Measurements from ENCODE around the gene CCDC157.
"Not testable (repeated sequence)": the region's sequence is repeated elsewhere in the genome, so short reads cannot be mapped to it uniquely, and the experiment has no call there.

CCDC157 gene

DNA sequence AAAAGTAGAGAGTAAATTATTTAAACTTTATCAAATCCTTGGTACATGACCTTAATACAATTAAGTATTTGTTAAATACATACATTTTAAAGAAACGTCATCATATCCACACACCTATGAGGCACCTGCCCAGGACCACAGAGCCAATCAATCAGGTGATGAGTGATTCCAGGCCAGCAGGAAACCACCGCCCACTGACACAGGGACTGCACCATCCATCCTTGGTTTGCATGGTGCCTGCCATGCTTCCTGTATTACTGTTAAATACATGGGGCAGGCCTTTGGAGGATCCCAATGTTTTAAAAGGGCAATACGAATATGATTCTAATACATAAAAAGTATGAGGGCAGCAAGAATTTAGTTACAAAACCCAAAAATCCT lies 23.1 kb upstream of the CCDC157 start:
- TF ChIP-seq, protein P1, sequence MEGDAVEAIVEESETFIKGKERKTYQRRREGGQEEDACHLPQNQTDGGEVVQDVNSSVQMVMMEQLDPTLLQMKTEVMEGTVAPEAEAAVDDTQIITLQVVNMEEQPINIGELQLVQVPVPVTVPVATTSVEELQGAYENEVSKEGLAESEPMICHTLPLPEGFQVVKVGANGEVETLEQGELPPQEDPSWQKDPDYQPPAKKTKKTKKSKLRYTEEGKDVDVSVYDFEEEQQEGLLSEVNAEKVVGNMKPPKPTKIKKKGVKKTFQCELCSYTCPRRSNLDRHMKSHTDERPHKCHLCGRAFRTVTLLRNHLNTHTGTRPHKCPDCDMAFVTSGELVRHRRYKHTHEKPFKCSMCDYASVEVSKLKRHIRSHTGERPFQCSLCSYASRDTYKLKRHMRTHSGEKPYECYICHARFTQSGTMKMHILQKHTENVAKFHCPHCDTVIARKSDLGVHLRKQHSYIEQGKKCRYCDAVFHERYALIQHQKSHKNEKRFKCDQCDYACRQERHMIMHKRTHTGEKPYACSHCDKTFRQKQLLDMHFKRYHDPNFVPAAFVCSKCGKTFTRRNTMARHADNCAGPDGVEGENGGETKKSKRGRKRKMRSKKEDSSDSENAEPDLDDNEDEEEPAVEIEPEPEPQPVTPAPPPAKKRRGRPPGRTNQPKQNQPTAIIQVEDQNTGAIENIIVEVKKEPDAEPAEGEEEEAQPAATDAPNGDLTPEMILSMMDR (conservative IDR thresholded peaks at IDR 0.05; ENCODE audit: low read depth, low read length), result no peak
- no peak overlapping the region for H3K4me3 ChIP-seq (ENCODE audit: low read length)
- no peak for DNase-seq (ENCODE audit: low read depth)

DNA sequence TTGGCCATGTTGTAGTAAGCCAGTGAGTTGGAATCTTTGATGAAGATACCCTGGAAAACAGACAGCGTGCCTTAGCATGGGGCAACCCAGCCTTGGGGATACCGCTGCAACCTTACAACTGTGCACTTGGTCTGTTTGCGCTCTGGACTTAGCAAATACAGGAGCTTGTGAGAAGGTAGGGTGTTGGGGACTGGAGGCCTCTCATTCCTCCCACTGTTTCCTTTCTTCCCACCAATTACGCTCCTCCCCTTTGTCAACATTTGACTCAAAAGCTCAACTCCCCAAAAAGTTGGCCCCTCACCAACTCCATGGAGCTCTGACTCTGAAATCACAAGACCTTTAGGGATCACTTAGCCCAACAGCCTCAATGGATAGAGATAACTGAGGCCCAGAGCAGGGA lies 22.2 kb upstream of the CCDC157 start:
- no peak for DNase-seq (ENCODE audit: low read depth)
- no peak overlapping the region for H3K4me3 ChIP-seq (ENCODE audit: low read length)
- TF ChIP-seq, protein P1 (conservative IDR thresholded peaks at IDR 0.05; ENCODE audit: low read depth, low read length), result no peak

DNA sequence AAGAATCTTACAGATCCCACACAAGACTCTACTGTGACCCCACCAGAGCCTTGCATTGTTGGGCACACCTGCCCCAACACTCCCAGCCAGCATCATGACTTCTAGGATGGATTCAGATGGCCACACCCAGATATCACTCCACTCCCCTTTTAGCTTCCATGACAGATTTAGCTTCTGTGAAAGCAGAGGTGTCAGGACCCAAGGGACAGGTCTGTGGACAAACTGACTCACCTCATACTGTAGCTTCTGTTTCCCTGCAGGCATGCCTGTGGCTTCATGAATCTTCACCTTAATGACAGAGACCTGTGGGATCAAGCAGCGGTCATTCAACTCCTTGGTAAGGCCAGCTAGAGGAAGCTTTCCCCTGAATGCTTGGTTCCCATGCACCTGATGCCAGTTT lies 21.6 kb upstream of the CCDC157 start:
- TF ChIP-seq, protein P1 (conservative IDR thresholded peaks at IDR 0.05; ENCODE audit: low read depth, low read length), result no peak
- DNase-seq (ENCODE audit: low read depth), result no peak

DNA sequence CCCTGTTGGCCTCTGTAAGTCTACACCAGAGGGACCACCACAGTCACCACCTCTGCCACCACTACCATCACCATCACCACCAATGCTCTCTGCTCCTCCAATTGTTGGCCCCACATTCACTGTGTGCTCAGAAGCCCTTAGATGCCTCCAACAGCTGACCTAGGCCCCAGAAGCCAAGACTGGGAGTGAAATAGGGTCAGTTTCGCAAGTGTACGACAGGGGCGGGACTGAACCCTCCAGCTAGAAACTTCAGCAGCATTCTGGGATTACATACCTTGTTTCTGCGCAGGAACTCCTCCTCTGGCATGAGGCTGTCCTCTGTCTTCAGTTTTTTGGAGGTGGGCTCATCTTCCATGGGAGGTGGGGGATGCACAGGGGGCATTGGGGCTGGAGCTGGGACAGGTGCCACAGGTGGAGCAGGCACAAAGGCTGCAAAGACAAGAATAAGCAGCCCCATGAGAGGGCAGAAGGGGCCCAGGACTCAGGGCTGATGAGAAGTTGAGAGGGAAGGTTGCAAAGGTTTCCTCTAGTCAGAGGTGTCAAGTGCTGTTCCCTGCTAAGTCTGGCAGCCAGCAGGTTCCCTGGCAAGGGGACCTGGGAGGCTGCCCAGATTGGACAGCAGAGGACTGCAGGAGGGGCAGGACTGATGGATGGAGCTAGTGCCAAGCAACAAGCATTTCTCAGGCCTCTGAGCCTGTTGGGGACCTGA lies 19.9 kb upstream of the CCDC157 start:
- no peak for DNase-seq (ENCODE audit: low read depth)
- TF ChIP-seq, protein P1 (conservative IDR thresholded peaks at IDR 0.05; ENCODE audit: low read depth, low read length), result no peak
- no peak overlapping the region for H3K4me3 ChIP-seq (ENCODE audit: low read length)

More for the DNA sequence above, 21.6 kb upstream of the CCDC157 start:
- H3K4me3 ChIP-seq (ENCODE audit: low read length), result no peak overlapping the region

DNA sequence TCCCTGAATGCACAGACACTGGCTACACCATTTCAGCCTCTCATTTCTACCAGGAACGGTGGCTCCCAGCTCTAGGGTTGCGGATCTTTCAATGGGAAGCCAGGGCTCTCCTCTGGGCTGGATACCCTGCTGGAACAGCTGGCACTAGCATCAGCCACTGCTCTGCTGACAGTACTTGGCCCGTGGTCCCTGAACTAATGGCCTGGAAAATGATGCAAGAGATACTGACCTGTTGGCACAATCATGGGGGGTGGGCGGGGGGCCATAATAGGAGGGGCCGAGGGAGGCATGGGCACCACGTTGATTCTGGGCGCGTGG lies 19.4 kb upstream of the CCDC157 start:
- TF ChIP-seq, protein P1 (conservative IDR thresholded peaks at IDR 0.05; ENCODE audit: low read depth, low read length), result no peak
- no peak for DNase-seq (ENCODE audit: low read depth)

DNA sequence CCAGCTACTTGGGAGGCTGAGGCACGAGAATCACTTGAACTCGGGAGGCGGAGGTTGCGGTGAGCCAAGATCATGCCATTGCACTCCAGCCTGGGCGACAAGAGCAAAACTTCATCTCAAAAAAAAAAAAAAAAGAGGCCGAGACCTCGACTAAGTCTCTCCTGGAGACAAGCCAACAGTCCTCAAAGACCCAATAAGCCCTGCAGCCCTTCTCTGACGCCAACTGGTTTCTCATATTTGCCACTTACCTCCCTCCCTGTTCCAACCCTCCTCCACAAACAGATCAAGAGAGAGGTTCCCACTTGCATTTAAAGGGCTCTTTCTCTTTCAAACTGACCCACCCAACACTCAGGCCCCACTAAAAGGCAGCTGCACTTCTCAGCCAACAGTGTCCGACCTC lies 18.5 kb upstream of the CCDC157 start:
- not testable (repeated sequence) for H3K4me3 ChIP-seq (ENCODE audit: low read length); DNase-seq (ENCODE audit: low read depth)

More for the DNA sequence above, 19.4 kb upstream of the CCDC157 start:
- no peak overlapping the region for H3K4me3 ChIP-seq (ENCODE audit: low read length)

DNA sequence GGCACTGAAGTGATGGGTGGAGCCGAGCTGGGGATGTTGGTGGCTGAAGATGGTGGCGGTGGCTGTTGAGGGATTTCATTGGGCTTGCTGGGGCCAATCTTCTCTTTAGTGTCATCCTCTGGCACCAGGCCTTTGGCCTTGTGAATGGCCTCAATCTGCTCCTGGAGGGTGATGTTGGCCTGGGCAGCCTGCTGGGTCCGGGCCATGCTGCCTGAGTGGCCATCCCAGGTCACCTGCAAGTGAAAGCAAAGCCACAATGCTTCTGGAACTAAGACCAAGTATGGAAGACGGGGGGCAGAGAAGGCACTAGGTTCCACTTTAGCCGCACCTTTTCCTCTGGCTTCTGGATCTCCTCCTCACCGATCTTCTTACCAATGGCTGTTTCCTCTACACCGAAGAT lies 18.0 kb upstream of the CCDC157 start:
- DNase-seq (ENCODE audit: low read depth), result no peak
- H3K4me3 ChIP-seq (ENCODE audit: low read length), result no peak overlapping the region
- TF ChIP-seq, protein P1 (conservative IDR thresholded peaks at IDR 0.05; ENCODE audit: low read depth, low read length), result no peak
